RPMI7951 (cell line): Measurements from ENCODE around the gene FREM1. TPM values are rescaled to one million over a fixed set of nuclear protein-coding genes. Genes with fewer than 3 reads are reported as not detected.
A peak's percentile ranks its signal among the peaks of the same experiment; 100 is the strongest.

Experiments
- DNase-seq: peaks from one replicate; pipeline ENCODE4 v3.0.0-alpha.2; 2012; ENCODE audit warnings: low read depth
- total RNA-seq: library from RNA; depleted of rRNA; stranded (reverse); fragments of >200 nt; shearing (Covaris generic); gene quantifications from 2 replicates; pipeline ENCODE4 v1.2.3, GENCODE V29; 2014; rRNA removed

Gene FREM1
- total RNA-seq, 1 experiment from 2014 or later, result 0.60 TPM

- DNase-seq, result no peak
Measured at GRCh38 chr9:14706530-14707140, 203.6 kb downstream of the FREM1 start.

- DNase-seq, result no peak
Measured at GRCh38 chr9:14705079-14705478, 205.1 kb downstream of the FREM1 start.

- DNase-seq, result no peak
Measured at GRCh38 chr9:14704281-14704680, 205.9 kb downstream of the FREM1 start.

- DNase-seq, result no peak
Measured at GRCh38 chr9:14702200-14702720, 208.0 kb downstream of the FREM1 start.

- peak; percentile 64 for DNase-seq
Measured at GRCh38 chr9:14693251-14693861, 216.9 kb downstream of the FREM1 start, which contains the start of gene ZDHHC21. Gene ZDHHC21 (minus strand): TSS chr9:14693432. CDS start chr9:14674340, 19,092 bp downstream.

- DNase-seq, result peak; percentile 2
Measured at GRCh38 chr9:14692470-14693250, 217.6 kb downstream of the FREM1 start.

GRCh38 chr9:14690948-14691730 is 219.1 kb downstream of the FREM1 start:
- no peak for DNase-seq

- peak; percentile 36 for DNase-seq
Measured at GRCh38 chr9:14687042-14687719, 223.0 kb downstream of the FREM1 start.

GRCh38 chr9:14686168-14686567 is 224.1 kb downstream of the FREM1 start:
- DNase-seq, result no peak

Other genes with a start within 250 kb of the FREM1 start
- gene ZDHHC21, start 217.0 kb downstream of the FREM1 start, total RNA-seq, result 2.7 and 4.1 TPM in 2 replicates
- not detected in 2 replicates for gene CER1, start 187.7 kb downstream of the FREM1 start, total RNA-seq